Hypothalamus (tissue), 51 donors: ENCODE results near the gene ATF4.
A peak's percentile ranks its signal among the peaks of the same experiment; 100 is the strongest.

Source experiments
- DNase-seq, 51 donors: peaks; one replicate each; lab custom pipeline; 2025; lab: John Stamatoyannopoulos, UW

The ATF4 gene

GRCh38 chr22:39520226-39521105, at the start of gene ATF4:
TSS of gene ATF4 (plus strand) at chr22:39520562. CDS start at chr22:39521446, 884 bp downstream.
- peak; percentile 70 to 99 (median 90) for DNase-seq

- DNase-seq = peak in 2 of 51 donors; percentile 14 to 32
Measured at GRCh38 chr22:39471381-39472141, 48.8 kb upstream of the ATF4 start.

- no peak for DNase-seq
Measured at GRCh38 chr22:39472570-39473556, 47.5 kb upstream of the ATF4 start.

GRCh38 chr22:39473851-39474250, 46.5 kb upstream of the ATF4 start:
- no peak for DNase-seq

GRCh38 chr22:39474351-39475111, 45.8 kb upstream of the ATF4 start:
- peak in 1 of 51 donors; percentile 19 for DNase-seq

- peak in 23 of 51 donors; percentile 19 to 68 (median 48) for DNase-seq
Measured at GRCh38 chr22:39475337-39475736, 45.0 kb upstream of the ATF4 start.

GRCh38 chr22:39475902-39476301, 44.5 kb upstream of the ATF4 start:
- peak in 20 of 51 donors; percentile 19 to 67 (median 36) for DNase-seq

GRCh38 chr22:39476664-39477063, 43.7 kb upstream of the ATF4 start:
- DNase-seq = no peak

- no peak for DNase-seq
Measured at GRCh38 chr22:39477542-39477941, 42.8 kb upstream of the ATF4 start.

- peak in 2 of 51 donors; percentile 30 to 35 for DNase-seq
Measured at GRCh38 chr22:39478441-39478850, 41.9 kb upstream of the ATF4 start.

GRCh38 chr22:39479254-39479653, 41.1 kb upstream of the ATF4 start:
- no peak for DNase-seq

- no peak for DNase-seq
Measured at GRCh38 chr22:39480557-39480956, 39.8 kb upstream of the ATF4 start.

- peak in 29 of 51 donors; percentile 25 to 84 (median 52) for DNase-seq
Measured at GRCh38 chr22:39481054-39481453, 39.3 kb upstream of the ATF4 start.

GRCh38 chr22:39481595-39481994, 38.8 kb upstream of the ATF4 start:
- no peak for DNase-seq

- no peak for DNase-seq
Measured at GRCh38 chr22:39482768-39483167, 37.6 kb upstream of the ATF4 start.

GRCh38 chr22:39486951-39487825, 33.2 kb upstream of the ATF4 start:
- peak in 13 of 51 donors; percentile 21 to 65 (median 45) for DNase-seq

- DNase-seq = no peak
Measured at GRCh38 chr22:39487826-39488520, 32.4 kb upstream of the ATF4 start.

- DNase-seq = no peak
Measured at GRCh38 chr22:39488563-39489083, 31.7 kb upstream of the ATF4 start.
